LNCAP (cell line): ENCODE data around the gene PTPA.

Experiments used
- CTCF ChIP-seq: fragments of 450-650 bp; IDR thresholded peaks from 2 replicates; pipeline ENCODE4 v1.5.1; 2017; ENCODE audit warnings: mild to moderate bottlenecking

PTPA gene

DNA sequence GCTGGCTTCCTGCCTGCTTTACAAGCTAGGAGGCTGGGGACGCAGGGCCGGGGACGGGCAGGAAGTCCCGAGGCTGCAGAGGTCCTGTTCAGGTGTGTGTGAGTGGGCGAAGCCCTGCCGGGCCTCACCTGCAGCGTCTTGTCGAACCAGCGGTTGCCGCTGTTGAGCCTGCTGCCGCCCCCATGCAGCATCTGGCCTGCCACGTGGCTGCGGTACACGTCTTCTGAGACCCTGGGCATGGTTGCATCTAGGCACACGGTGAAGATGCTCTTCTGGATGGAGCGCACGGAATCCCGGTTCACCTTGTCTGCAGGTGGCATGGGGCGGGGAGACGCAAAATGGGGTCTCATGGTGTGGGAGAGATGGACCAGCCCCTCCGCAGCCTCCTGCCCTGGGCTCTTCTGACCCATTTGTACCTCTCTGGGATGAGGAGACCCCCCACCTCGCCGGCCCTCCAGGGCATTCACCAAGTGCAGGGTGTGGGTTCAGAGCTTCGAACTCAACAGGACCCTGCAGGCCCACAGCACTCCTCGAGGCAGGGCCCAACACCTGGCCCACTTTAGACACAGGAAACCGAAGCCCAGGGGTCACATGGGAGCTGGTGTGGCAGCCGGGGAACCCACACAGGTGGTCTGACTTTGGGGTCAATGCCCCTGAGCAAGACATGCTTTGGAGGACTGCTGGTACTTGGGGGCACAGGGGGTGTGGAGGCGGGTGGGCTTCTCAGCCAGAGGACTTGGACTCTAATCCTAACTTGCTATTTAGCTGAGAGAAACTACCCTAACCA is 10.6 kb upstream of the PTPA start:
- no peak for TF ChIP-seq CTCF

DNA sequence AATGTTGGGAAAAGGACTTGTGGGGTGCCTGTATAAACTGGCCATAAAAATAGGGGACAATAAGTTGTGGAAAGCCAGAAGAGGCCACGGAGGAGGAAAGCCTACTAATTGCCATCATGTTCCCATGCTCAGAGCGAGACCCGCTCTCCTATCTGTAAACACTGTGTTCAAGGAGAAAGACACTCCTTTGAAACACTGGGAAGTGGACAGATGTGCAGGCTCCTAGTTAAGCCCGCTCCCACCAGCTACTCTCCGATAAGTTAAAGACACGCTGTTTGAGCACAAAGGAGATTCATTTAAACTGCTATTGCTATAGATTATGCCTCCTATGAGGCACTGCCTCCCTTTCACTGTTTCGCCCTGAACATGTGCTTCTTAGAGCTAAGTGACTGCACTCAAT is 9.9 kb upstream of the PTPA start:
- no peak for TF ChIP-seq CTCF

DNA sequence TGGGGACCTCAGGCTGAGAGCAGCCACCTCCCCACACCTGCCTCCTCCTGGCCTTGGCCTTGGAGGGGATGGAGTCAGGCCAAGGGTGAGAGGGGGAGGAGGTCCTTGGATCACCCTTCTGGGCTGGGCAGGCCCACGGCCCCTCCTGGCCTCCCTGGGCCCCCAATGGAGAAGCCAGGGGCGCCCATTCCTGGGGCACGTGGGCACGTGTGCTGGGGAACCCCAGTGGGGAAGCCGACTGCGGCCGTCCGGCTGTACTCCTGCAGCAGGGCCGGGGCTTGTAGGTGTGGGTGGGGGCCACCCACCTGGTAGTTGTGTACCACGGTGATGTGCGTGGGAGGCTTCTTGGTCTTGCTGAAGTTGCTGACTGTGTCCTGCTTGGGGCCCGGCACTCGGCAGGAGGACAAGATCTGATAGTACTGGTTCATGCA is 9.1 kb upstream of the PTPA start:
- no peak for TF ChIP-seq CTCF

- peak; percentile 37 for TF ChIP-seq CTCF
These were observed 8.2 kb upstream of the PTPA start for GRCh38 chr9:129102791-129103594.

DNA sequence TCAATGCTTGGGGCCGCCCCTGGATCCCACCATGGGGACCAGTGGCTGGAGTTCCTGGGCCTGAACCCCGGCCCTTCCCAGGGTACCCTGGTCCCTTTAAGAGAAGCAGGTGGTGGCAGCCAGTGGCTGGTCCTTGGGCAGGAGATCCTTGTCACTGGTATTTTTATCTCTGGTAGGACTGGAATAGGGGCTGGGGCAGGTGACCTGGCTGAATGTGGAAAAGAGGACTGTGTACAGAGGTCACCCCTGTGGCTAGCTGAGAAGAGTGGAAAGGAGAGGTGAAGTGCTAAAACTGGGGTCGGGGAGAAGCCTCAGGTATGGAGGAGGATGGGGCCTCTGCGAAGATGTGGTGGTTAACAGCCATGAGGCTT is 7.6 kb upstream of the PTPA start:
- no peak for TF ChIP-seq CTCF

DNA sequence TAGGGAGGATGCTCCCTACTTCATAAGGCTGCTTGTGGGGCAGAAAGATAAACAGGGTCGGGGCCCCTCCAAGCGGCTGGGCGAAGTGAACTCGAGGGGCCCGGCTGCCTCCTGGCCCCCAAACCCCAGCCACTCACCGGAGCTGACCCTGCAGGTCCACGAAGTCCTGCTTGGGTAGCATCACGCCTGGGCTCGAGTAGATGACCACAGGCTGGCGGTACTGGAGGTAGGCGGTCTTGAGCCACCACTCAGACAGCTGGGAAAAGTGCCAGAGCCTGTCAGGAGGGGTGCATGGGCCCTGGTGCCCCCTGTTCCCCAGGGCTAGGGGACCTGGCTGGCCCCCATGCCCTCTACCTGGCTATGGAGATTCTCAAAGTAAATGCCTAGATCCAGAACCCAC is 7.2 kb upstream of the PTPA start:
- TF ChIP-seq CTCF = no peak

DNA sequence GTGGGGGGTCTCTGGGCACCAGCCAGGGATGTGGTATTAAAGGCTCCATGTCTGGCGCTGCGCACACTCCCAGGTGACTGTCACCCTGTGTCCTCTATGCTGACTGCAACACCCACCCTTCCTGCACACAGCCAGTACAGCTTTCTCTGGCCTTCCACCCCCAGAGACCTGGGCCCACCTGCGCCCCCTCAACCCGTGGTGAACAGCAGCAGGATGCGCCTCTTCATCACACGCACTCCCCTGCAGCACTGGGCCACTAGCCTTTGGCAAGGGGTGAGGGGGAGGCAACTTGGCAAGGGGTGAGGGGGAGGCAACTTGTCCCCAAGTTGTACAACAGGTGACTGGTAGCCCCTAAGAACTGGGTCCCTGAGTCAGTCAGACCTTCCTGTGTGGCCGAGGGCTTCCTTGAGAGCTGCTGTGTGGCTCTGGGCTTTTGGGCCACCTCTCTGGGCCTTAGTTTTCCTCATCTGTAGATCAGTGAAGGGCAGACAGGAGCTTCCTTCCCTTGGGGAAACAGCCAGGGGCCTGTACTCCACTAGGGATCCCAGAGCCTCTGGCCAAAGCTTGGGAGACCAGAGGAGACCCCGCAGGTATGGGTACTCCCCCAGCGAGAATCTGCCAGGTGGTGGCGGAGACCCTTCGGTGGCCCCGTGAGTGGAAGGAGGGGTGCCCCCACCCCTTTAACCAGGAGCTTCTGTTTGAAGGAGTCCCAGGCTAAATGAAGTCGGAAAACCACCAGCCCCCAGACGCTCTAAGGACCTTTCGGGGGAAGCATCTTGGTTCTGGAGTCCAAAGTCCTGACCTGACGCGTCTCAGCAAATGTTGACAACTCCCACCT is 5.1 kb upstream of the PTPA start:
- TF ChIP-seq CTCF = no peak
